ENCODE measurements around the gene RHOA.

Gene RHOA

GRCh38 chr3:49411968-49412631, at the start of gene RHOA, which contains the start of gene TCTA:
TSS of gene RHOA (minus strand) at chr3:49411976. CDS start at chr3:49375589, 36,387 bp downstream.
TSS of gene TCTA (plus strand) at chr3:49412423. CDS start at chr3:49412427, 4 bp downstream.
- peak; percentile 100 for DNase-seq

GRCh38 chr3:49460956-49461355, 49.2 kb upstream of the RHOA start:
- no peak for DNase-seq

GRCh38 chr3:49460188-49460890, 48.6 kb upstream of the RHOA start:
- no peak for DNase-seq

- DNase-seq = no peak
Measured at GRCh38 chr3:49456466-49456865, 44.7 kb upstream of the RHOA start.

- DNase-seq = no peak
Measured at GRCh38 chr3:49454898-49455681, 43.3 kb upstream of the RHOA start.

GRCh38 chr3:49454458-49454857, 42.7 kb upstream of the RHOA start:
- no peak for DNase-seq

GRCh38 chr3:49453621-49454020, 41.8 kb upstream of the RHOA start:
- DNase-seq = no peak

- DNase-seq = no peak
Measured at GRCh38 chr3:49445391-49445790, 33.6 kb upstream of the RHOA start.

- DNase-seq = peak; percentile 58 to 81 (median 73)
Measured at GRCh38 chr3:49434731-49435130, 23.0 kb upstream of the RHOA start.

- no peak for DNase-seq
Measured at GRCh38 chr3:49428752-49429080, 16.9 kb upstream of the RHOA start.

- DNase-seq = peak in 2 of 3 donors; percentile 61 to 70
Measured at GRCh38 chr3:49427586-49427985, 15.8 kb upstream of the RHOA start.

- DNase-seq = no peak
Measured at GRCh38 chr3:49424816-49425215, 13.0 kb upstream of the RHOA start.

- DNase-seq = peak; percentile 18 to 43 (median 37)
Measured at GRCh38 chr3:49422379-49423248, 10.8 kb upstream of the RHOA start, which contains the start of gene AMT. TSS of gene AMT (minus strand) at chr3:49422473. CDS start at chr3:49422450, 23 bp downstream.

GRCh38 chr3:49421890-49422378, 10.2 kb upstream of the RHOA start:
- no peak for DNase-seq

GRCh38 chr3:49417516-49418120, 5.8 kb upstream of the RHOA start:
- DNase-seq = no peak

- DNase-seq = no peak
Measured at GRCh38 chr3:49416867-49417266, 5.1 kb upstream of the RHOA start.

- DNase-seq = peak in 2 of 3 donors; percentile 36 to 44
Measured at GRCh38 chr3:49415931-49416601, 4.3 kb upstream of the RHOA start.

- DNase-seq = no peak
Measured at GRCh38 chr3:49414753-49415152, 3.0 kb upstream of the RHOA start.

- no peak for DNase-seq
Measured at GRCh38 chr3:49413338-49413734, 1.6 kb upstream of the RHOA start.

GRCh38 chr3:49412632-49413337, 1.0 kb upstream of the RHOA start:
- no peak for DNase-seq

GRCh38 chr3:49411535-49411967, 225 bp downstream of the RHOA start:
- peak in 1 of 3 donors; percentile 94 for DNase-seq

All from suppressor macrophage treated with lipopolysaccharide for 1 hour (primary cell).